Endometrium (tissue), 2 donors: ENCODE data around the gene VTA1.
"Not testable (repeated sequence)": the region's sequence is repeated elsewhere in the genome, so short reads cannot be mapped to it uniquely, and the experiment has no call there.

ENCODE experiments used
- FAIRE-seq: peaks from 2 replicates; lab custom pipeline; 2012; peaks lifted over from hg19 to GRCh38; lab: Jason Lieb, UNC
- donor health status: control.
- donor health status: control.

VTA1 gene

DNA sequence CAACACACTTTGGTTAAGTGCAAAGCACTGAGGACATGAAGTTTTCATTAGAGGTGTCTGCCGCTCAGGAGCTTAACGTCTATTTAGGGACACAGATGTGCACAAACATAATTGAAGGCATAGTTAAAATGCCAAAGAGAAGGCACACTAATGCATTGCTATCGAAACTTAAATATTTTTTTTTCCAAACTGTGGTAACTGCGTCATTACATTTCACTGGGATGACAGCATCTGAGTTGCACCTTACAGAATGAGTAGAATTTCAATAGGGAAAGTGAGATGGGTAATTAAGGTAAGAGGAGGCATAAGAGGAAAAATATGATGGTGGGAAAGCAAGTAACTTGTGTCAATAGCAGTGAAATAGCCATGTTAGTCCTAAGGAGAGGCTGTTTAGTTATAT lies 79.7 kb downstream of the VTA1 start:
- FAIRE-seq: no peak

DNA sequence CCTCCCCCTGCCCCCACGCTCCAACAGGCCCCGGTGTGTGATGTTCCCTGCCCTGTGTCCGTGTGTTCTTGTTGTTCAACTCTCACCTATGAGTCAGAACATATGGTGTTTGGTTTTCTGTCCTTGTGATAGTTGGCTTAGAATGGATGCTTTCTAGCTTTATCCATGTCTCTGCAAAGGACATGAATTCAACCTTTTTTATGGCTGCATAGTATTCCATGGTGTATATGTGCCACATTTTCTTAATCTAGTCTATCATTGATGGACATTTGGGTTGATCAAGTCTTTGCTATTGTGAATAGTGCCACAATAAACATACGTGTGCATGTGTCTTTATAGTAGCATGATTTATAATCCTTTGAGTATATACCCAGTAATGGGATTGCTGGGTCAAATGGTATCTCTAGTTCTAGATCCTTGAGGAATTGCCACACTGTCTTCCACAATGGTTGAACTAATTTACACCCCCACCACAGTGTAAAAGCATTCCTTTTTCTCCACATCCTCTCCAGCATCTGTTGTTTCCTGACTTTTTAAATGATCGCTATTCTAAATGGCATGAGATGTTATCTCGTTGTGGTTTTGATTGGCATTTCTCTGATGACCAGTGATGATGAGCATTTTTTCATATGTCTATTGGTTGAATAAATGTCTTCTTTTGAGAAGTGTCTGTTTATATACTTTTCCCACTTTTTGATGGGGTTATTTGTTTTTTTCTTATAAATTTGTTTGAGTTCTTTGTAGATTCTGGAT lies 82.6 kb downstream of the VTA1 start:
- FAIRE-seq: not testable (repeated sequence)

DNA sequence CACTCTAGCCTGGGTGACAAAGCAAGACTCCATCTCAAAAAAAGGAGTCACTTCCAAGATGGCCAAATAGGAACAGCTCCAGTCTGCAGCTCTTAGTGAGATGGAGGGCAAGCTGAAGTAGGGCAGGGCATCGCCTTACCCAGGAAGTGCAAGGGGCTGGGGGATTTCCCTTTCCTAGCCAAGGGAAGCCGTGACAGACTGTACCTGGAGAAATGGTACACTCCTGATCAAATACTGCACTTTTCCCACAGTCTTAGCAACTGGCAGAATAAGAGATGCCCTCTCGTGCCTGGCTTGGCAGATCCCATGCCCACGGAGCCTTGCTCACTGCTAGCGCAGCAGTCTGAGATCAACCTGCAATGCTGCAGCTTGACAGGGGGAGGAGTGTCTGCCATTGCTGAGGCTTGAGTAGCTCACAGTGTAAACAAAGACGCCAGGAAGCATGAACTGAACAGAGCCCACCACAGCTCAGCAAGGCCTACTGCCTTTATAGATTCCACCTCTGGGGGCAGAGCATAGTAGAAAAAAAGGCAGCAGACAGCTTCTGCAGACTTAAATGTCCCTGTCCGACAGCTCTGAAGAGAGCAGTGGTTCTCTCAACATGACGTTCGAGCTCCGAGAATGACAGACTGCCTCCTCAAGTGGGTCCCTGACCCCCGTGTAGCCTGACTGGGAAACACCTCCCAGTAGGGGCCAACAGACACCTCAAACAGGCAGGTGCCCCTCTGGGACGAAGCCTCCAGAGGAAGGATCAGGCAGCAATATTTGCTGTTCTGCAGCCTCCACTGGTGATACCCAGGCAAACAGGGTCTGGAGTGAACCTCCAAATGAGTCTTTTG lies 85.4 kb downstream of the VTA1 start:
- FAIRE-seq: not testable (repeated sequence)

DNA sequence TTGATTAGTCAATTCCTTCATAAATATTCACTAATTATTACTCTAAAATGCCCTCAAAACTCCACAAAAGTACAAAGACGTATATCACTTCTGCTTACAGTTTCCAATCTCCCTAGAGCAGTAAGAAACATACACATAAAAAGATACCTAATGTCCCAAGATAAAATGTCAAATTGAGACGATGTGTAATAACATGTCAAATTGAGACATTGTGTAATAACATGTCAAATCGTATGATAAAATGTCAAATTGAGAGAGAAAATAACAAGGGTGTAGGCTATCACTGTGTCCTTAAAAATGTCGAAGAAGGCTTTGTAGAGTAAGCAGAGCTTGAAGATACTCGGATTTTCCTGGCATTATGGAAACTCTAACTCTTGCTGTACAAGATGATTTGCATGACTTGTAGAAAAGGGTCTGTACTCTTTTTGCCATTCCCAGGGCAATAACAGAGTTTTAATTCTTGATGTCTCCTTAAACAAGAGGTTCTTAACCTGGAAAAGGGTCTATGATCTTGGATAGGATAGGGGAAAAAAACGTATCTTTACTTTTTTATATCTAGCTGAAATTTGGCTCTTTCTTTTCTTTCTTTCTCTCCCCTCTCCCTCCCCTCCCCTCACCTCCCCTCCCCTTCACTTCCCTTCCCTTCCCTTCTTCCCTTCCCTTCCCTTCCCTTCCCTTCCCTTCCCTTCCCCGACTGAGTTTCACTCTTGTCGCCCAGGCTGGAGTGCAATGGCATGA lies 87.1 kb downstream of the VTA1 start:
- FAIRE-seq: no peak

DNA sequence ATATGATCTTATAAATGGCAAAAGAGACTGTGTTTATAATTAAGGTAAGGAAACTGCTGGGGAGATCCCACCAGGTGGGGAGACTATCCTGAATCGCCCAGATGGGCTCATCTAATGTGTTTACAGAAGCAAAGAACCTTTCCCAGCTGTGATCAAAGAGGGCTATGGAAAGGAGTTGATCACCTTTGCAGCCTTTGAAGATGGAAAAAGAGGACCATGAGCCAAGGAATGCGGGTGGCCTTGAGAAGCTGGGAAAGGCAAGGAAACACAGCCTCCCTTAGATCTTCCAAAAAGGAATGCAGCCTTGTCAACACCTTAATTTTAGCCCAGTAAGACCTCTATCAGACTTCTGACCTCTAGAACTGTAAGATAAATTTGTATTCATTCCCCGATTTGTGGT lies 88.2 kb downstream of the VTA1 start:
- no peak for FAIRE-seq

DNA sequence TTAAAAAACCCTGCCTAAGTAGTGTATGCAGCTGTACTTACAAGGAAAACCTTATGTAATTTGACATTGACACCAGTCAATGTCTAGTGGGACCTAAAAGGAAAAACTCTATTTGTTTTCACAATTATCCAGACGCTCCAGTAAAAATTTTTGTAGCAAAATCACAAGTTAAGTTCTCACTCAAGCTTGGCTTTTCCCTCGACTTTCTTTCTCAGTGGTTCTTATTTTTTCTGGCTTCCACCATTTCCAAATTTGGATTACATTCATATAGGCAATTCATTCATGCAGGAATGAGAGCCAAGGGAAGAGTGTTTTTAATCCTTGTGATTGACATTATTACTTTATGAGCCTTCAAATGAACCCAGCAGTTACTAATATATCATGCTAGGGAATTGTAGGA lies 88.7 kb downstream of the VTA1 start:
- no peak for FAIRE-seq

DNA sequence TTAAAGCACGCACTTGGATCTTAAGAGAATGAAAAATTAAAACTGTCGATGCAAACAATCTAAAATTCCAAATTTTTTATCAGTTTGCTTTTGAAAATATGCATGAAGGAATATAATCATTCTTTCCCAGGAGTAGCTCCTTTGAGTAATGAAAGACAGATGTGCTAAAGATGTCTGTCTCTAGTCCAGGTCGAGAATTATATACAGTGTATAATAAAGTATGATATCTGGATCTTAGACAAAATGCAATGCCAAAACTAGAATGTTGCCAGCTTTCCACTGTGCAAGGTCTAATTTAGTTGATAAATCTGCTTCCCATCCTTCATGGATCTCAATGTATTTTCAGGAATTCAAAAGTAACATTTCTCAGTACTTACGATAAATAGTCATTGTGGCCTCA lies 89.6 kb downstream of the VTA1 start:
- FAIRE-seq: no peak

DNA sequence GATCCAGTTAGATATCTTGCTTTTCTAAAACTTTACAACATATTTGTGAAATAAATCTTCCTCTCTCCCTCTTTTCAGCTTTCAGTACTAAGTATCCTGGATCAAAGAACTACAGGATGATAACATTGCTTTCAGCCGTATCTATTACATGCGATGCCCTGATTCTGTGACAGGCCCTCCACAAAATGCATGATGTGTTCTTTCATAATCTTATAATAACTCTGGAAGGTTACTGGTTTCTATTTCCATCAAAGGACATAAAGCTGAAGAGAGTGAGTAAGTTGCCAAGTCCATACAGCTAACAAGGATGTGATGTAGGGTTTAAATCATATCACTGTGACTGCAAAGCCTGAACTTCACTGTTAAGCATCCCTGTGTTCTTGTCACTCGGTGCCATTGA lies 91.8 kb downstream of the VTA1 start:
- no peak for FAIRE-seq

DNA sequence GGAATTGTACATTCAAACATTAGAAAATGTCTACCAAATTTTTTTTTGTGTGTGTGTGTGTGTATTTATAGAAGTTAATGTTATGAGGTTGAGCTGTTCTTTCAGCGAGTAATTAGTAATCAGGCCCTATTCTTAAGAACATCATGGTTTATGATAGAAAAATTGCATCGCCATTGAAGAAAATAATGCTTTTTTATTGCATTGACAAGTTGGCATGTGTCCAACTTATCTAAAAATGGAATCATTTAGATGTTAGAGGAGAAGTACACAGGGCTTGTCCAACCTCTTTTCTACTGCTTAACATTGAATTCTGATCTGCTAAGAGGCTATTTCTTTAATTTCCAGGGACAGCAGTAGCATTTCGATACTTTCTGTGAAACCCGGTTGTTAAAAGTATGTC lies 93.1 kb downstream of the VTA1 start:
- FAIRE-seq: no peak

DNA sequence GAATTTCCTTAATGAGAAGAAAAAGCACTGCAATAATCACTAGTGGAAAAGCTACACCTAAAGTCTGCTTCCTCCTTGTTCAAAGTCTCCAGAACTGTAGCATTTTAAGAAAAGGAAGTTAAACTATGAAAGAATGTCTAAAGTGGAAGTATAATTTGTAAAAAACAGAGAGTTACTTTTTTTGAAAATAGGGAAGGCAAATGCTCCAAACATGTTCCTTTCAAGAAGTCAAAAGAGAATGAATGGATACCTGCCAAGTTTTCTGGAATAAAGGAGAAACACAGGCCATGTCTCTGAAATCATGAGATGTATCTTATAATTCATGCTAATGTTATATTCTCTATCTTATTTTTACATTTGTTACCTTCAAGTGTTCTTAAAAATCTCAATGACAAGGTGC lies 94.0 kb downstream of the VTA1 start:
- FAIRE-seq: no peak

DNA sequence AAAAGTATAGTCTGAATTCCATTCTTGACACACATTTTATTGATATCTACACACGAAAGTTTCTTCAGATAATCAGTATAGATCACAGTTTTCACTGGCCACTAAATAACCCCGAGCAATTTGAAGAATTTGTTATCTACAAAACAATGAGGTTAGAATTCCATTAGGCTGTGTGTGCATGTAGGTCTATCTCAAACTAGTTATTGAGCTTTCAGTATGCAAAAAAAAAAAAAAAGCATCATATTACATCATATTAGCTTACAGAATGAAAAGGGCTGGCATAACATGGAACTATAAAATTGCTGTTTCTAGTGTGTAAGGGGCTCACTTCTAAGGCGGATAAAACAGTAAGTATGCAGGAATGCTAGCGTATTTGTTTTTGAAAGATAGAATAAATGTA lies 95.2 kb downstream of the VTA1 start:
- no peak for FAIRE-seq

DNA sequence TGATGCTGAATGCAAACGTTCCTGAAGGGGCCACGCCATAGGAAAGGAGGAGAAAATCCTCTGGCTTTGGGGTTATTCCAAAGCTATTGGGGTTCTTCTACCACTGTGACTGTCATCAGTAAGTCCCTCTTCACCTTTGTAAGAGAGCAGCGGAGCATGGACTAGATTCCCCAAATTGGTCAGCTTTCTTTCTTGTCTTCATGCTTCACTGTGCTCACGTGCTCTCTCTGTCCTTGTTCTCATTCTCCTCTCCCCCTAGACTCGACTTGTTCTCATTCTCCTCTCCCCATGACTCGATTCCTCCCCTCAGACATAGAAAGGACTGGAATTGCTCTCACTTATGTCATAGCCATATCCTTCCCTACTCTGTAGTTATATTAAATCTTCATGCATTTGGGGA lies 99.9 kb downstream of the VTA1 start:
- no peak for FAIRE-seq

DNA sequence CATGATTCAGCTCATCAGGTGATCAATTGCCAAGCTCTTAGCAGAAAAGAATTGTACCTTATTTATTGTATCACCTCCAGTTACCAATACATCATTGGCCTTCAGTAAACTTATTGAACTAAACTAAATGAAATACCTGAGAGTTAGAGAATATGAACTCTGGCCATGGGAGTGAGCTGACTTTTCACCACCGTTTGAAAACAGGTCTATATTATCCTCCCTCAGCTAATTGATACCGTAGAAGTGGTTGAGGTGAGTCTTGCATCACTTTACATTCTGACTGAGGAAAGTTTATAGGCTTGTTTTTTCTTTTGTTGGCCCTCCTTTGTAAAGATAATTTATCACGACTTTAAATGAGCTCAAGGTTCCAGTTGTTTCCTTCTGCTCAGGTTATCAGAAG lies 102.2 kb downstream of the VTA1 start:
- no peak for FAIRE-seq

DNA sequence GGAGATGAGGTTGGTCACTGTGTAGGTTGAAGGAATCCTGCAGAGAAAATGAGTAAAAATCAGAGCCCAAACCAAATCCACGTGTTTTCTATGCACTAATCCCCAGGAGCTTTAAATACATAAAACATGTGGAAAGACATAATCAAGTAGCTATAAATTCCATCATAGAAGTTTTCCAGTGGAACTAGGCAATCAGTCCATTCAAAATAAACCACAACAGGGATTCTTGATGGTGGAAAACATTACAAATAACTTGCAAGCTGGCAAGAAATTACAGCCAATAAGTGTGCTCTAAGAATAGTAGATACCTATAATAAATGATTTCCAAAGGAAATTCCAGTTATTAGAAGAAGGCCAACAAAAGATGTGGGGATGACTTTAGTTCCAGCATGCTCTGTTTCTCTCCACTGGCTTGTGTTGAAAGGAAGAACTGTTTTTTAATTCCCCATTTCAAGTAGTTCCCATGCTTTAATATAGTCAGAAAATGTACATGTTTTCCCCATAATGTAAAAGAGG lies 104.9 kb downstream of the VTA1 start:
- no peak for FAIRE-seq

DNA sequence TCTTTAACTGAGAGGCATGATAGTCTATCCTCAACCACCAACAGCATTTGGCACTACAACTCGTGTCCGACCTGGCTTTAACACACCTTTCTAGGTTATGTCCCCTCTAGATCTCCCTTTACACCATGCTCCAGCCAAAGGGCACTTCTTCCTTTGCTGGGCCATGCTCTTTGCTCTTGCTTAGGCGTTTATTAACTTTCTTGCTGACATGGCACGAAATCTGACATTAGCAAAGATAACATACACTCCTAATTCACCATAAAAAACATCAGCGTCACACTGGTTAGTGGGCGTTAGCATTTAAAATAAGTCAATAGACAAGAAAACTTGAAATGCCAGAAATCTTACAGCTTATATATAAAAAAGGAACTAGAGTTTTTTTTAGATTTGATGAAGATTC lies 107.5 kb downstream of the VTA1 start:
- FAIRE-seq: no peak

DNA sequence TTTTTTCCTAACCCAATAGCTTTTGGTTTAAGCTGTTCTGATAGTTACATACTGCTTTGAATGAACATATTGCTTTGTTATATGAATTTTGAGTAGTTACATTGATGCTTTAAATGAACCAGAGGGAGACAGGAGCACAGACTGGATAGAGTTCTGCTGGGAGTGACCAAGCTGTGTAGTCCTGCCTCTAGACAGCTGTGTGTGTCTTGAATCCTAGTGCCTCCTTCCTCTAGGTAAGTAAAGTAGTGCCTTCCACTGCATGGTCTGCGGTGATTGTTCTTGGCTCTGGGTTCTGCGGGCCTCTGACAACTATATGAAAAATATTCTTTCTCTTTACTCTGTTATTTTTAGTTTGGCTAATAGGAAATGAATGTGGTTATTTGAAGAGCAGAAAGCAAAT lies 108.7 kb downstream of the VTA1 start:
- no peak for FAIRE-seq

DNA sequence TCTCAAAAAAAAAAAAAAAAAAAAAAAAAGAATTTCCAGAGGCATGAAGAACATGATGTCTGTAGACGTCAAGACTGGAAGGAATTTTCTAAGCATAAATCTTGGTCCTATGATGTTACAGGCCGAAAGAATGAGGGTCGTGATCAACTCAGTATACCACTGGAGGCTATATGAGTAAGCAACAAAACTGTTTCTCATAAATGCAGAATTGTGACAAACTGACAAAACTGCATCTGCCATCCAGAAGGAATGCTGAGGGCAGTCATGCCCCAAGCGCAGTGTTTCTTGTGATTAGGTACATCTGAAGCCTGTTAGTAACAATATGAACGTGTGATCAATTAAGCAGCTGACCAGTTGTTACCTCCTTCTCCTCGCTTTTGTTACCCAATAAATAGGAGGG lies 111.2 kb downstream of the VTA1 start:
- no peak for FAIRE-seq

DNA sequence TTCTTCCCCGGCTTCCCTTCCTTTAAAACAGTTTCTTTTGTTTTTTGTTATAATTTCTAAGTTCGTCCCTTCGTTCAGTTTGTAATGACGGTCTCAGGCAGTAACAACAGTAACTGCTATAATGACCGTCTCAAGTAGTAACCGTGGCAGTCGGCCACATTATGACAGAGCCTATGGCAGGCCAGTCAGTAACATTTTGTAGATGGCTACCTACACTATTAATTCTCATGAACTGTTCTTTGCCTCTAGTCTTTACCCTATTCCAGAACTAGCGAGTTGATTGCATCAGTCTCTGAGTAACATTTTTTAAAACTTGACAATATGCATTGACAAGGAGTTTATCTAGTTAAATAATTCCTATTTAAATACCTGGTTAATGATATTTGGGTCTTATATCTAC lies 111.7 kb downstream of the VTA1 start:
- FAIRE-seq: no peak

DNA sequence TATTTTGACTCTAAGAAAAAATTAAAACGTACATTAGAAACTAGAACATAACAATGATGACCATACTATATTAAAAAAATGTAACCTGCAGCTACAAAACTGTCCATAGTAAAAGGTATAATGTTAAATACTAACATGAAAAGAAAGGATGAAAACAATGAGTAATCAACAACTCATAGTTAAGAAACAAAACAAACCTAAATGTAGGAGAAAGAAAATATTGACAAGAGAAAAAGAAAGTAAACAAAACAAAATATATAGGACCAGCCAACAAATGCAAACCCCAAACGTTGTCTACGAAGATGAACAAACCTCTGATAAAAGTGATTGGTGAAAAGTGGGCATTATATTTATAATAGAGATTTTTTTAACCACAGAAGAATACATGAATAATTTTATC lies 113.7 kb downstream of the VTA1 start:
- no peak for FAIRE-seq

DNA sequence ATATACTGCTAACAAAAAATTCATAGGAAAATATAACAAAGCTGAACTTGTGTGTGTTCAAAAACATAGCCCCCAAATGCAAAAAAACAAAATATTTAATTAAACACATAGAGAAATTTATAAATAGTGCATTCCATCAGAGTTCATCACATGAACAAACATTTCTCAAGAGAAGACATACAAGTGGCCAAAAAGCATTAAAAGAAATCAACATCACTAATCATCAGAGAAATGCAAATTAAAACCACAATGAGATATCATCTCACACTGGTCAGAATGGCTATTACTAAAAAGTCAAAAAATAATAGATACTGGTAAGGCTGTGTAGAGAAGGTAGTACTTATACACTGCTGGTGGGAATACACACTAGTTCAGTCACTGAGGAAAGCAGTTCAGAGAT lies 115.2 kb downstream of the VTA1 start:
- peak; percentile 12 for FAIRE-seq

DNA sequence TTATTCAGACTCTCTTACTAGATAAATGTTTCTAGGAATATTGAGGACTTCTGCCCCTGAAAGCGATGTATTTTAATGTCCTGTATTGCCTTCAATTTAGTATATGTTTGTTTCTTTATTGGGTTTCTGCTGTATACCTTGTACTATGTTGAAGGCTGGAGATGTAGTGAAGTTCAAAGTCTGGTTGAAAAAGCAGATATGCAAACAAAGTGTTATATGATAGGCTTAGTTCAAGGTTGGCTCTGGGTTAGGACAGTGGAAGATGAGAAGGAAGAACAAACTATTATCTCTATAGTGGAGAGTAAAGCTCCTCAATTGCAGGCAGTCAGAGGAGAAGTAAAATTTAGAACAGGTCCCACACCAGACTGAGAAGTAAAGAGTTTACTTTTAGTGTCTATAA lies 118.4 kb downstream of the VTA1 start:
- no peak for FAIRE-seq

DNA sequence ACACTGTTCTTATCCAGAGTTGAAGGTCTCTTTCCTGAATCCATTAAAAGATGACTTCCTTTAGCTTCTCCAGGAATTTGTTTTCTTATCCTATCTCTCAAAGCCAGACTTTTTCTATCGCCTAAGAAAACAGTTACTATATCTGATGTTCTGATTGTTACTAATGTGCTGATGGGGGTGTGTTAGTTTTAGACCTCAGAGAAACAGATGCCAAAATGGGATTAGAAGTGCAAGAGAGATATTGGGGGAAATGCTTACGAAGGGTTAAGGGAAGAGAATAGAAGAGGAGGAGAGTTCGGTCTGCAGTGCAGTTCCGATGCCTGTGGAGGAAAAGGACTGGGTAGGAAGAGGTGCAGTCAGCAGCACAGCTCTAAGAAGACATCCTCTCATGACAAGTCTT lies 119.0 kb downstream of the VTA1 start:
- no peak for FAIRE-seq

DNA sequence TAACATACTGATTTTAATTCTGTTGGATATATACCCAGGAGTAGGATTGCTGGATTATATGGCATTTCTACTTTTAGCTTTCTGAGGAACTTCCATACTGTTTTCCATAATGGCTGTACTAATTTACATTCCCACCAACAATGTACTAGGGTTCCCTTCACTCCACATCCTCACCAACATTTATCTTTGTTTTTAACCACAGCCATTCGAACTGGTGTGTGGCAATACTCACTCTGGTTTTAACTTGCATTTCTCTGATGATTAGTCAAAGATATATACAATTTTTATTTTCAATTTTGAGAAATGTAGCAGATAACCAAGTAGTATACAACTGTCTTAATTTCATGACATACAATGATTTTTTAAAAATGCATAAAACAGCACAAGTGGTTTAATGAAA lies 124.4 kb downstream of the VTA1 start:
- FAIRE-seq: no peak
